Hepatocyte (in vitro differentiated cells): ENCODE data around the gene C2CD4C.

ENCODE experiments used
- EZH2 ChIP-seq: fragments of 200-600 bp; sonication (generic); IDR thresholded peaks from 2 replicates; pipeline ENCODE4 v1.6.1; 2016; ENCODE audit warnings: antibody characterized with exemption, mild to moderate bottlenecking, borderline replicate concordance
- EZH2phosphoT487 ChIP-seq: fragments of 200-600 bp; sonication (generic); IDR thresholded peaks from one replicate; pipeline ENCODE4 v1.6.1; 2018; ENCODE audit warnings: antibody characterized with exemption, mild to moderate bottlenecking, low read depth, moderate library complexity; ENCODE audit not compliant: unreplicated experiment, severe bottlenecking
- TF ChIP-seq, protein P1 (sequence below): fragments of 200-600 bp; sonication (generic); IDR thresholded peaks from 2 replicates; pipeline ENCODE4 v1.5.1; 2016; ENCODE audit warnings: antibody characterized with exemption, mild to moderate bottlenecking; ENCODE audit not compliant: poor library complexity

DNA sequence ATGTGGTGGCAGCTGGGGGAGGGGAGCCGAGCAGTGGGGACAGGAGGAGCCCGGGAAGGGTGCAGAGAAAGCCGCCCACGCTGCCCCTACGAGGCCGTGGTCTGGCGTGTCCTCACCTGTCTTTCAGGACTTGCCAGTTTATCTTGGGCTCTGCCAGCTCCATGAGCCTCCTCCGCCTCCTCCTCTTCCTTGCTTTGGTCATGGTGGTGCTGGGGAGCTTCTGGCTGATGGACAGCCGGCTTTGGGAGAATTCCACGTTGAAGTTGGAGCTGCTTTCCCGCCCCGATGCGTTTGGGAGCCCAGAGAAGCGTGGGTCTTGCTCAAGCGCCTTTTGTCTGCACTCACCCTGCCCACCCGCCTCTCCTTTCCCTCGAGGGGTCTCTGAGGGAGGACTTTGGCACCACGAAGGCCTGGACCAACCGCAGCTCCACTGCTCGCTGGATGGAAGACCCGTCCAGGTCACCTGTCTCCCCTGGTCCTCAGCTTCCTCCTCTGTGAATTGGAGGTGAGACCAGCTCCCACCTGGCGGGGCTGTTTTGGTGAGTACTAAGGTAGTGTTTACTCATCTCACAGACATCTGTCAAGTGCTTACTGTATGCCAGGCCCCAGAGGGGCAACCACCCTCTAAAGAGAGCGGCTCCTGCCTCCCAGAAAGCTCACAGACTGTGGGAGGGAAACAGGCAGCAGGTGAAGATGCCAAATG lies 34.6 kb downstream of the C2CD4C start:
- TF ChIP-seq, protein P1, sequence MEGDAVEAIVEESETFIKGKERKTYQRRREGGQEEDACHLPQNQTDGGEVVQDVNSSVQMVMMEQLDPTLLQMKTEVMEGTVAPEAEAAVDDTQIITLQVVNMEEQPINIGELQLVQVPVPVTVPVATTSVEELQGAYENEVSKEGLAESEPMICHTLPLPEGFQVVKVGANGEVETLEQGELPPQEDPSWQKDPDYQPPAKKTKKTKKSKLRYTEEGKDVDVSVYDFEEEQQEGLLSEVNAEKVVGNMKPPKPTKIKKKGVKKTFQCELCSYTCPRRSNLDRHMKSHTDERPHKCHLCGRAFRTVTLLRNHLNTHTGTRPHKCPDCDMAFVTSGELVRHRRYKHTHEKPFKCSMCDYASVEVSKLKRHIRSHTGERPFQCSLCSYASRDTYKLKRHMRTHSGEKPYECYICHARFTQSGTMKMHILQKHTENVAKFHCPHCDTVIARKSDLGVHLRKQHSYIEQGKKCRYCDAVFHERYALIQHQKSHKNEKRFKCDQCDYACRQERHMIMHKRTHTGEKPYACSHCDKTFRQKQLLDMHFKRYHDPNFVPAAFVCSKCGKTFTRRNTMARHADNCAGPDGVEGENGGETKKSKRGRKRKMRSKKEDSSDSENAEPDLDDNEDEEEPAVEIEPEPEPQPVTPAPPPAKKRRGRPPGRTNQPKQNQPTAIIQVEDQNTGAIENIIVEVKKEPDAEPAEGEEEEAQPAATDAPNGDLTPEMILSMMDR = no peak
- no peak for TF ChIP-seq EZH2phosphoT487
- no peak for TF ChIP-seq EZH2
